HEK293T (cell line): ENCODE results near the gene HEATR5A.

Experiments used
- ARNT ChIP-seq: fragments of 450-650 bp; IDR thresholded peaks from 2 replicates; pipeline ENCODE4 v1.6.1; 2017; ENCODE audit warnings: mild to moderate bottlenecking
- BHLHE40 ChIP-seq: fragments of 450-650 bp; IDR thresholded peaks from 2 replicates; pipeline ENCODE4 v1.6.1; 2016; ENCODE audit warnings: mild to moderate bottlenecking, moderate library complexity, borderline replicate concordance
- ELF4 ChIP-seq: fragments of 450-650 bp; IDR thresholded peaks from 2 replicates; pipeline ENCODE4 v1.6.1; 2017; ENCODE audit warnings: antibody characterized with exemption
- FOXA1 ChIP-seq: fragments of 450-650 bp; IDR thresholded peaks from 2 replicates; pipeline ENCODE4 v1.6.1; 2016; ENCODE audit warnings: mild to moderate bottlenecking
- FOXK2 ChIP-seq: fragments of 450-650 bp; IDR thresholded peaks from 2 replicates; pipeline ENCODE4 v1.6.1; 2016; ENCODE audit warnings: mild to moderate bottlenecking
- L3MBTL2 ChIP-seq: fragments of 450-650 bp; conservative IDR thresholded peaks from 2 replicates; pipeline ENCODE4 v1.6.1; 2016; ENCODE audit warnings: mild to moderate bottlenecking
- LEF1 ChIP-seq: fragments of 450-650 bp; IDR thresholded peaks from 2 replicates; pipeline ENCODE4 v1.6.1; 2017; ENCODE audit warnings: mild to moderate bottlenecking, borderline replicate concordance
- NFRKB ChIP-seq: fragments of 450-650 bp; IDR thresholded peaks from 2 replicates; pipeline ENCODE4 v1.6.1; 2016; ENCODE audit warnings: mild to moderate bottlenecking, moderate library complexity
- PKNOX1 ChIP-seq: fragments of 450-650 bp; IDR thresholded peaks from 2 replicates; pipeline ENCODE4 v1.6.1; 2016
- SP1 ChIP-seq: fragments of 450-650 bp; IDR thresholded peaks from 2 replicates; pipeline ENCODE4 v1.6.1; 2017
- SUZ12 ChIP-seq: fragments of 450-650 bp; IDR thresholded peaks from 2 replicates; pipeline ENCODE4 v1.6.1; 2016; ENCODE audit warnings: mild to moderate bottlenecking
- ZNF384 ChIP-seq: fragments of 450-650 bp; IDR thresholded peaks from 2 replicates; pipeline ENCODE4 v1.6.1; 2016

GRCh38 chr14:31445703-31446102, 25.4 kb upstream of the HEATR5A start:
- no peak for TF ChIP-seq PKNOX1
- no peak for TF ChIP-seq ZNF384
- TF ChIP-seq FOXK2: no peak
- no peak for TF ChIP-seq NFRKB
- no peak for TF ChIP-seq L3MBTL2
- no peak for TF ChIP-seq SUZ12
- no peak for TF ChIP-seq LEF1
- no peak for TF ChIP-seq BHLHE40
- no peak for TF ChIP-seq ARNT
- no peak for TF ChIP-seq SP1
- TF ChIP-seq FOXA1: no peak
- TF ChIP-seq ELF4: no peak
